ENCODE results near the gene AQP1. TPM values are rescaled to one million over a fixed set of nuclear protein-coding genes. Genes with fewer than 3 reads are reported as not detected.

The AQP1 gene
- 0.48 and 1.4 TPM in 2 replicates for total RNA-seq
- long read RNA-seq = 0 reads

- DNase-seq (ENCODE audit: low read depth, low spot score) = no peak
- TF ChIP-seq CTCF (conservative IDR thresholded peaks at IDR 0.05) = no peak
- H3K27me3 Mint-ChIP-seq (ENCODE audit: low read depth) = no peaks in the 10 kb centered on the region
- no peaks in the 10 kb centered on the region for H3K9me3 Mint-ChIP-seq
- no peaks in the 10 kb centered on the region for H3K36me3 Mint-ChIP-seq (ENCODE audit: low read depth)
- H3K4me3 Mint-ChIP-seq = no peak within 1 kb of the TSS
- H3K4me1 Mint-ChIP-seq = peaks cover 7% of the 10 kb centered on the region
- no peak within 1 kb of the TSS for H3K27ac Mint-ChIP-seq (ENCODE audit: unreplicated experiment)
Measured at GRCh38 chr7:30911561-30911969, at the start of gene AQP1. AQP1 (plus strand) TSS chr7:30911853; CDS start chr7:30911910, 57 bp downstream.

DNA sequence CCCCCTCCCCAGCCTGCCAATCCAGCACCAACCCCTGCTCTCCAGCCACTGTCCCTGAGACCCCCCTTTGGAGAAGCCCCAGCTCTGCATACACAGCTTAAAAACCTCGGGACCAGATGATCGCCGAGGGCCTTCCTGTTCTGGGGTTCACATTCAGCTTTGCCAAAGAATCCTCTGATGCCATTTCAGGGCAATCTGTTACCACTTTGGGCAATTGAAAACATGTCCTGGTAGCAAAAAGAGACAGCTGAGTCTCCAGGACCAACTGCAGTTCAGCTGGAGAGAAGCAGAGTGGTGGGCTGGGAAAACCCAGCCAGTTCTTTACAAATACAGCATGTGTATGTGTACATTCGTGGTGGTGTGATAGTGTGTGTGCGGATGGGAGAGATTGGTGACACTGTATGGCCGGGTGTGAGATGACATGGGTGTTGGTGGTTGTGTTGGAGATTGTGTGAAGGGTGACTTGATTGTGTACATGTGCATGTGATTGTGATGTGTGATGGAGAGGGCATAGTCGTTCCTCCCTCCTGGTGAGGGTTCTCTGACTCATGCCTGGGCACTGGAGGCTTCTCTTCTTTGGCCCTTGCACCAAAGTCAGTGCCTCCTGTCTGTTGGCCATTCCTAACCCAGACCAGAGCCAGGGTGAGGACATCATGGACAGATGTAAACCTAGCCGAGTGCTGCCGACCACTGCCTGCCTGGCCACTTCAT lies 48.5 kb upstream of the AQP1 start:
- peaks cover 7% of the 10 kb centered on the region for H3K4me1 Mint-ChIP-seq
- DNase-seq (ENCODE audit: low read depth, low spot score) = no peak
- H3K27ac Mint-ChIP-seq (ENCODE audit: unreplicated experiment) = no peak overlapping the region
- H3K36me3 Mint-ChIP-seq (ENCODE audit: low read depth) = peaks cover under 1% of the 10 kb centered on the region
- no peaks in the 10 kb centered on the region for H3K27me3 Mint-ChIP-seq (ENCODE audit: low read depth)
- no peak overlapping the region for H3K4me3 Mint-ChIP-seq
- no peaks in the 10 kb centered on the region for H3K9me3 Mint-ChIP-seq
- TF ChIP-seq CTCF (conservative IDR thresholded peaks at IDR 0.05) = no peak

DNA sequence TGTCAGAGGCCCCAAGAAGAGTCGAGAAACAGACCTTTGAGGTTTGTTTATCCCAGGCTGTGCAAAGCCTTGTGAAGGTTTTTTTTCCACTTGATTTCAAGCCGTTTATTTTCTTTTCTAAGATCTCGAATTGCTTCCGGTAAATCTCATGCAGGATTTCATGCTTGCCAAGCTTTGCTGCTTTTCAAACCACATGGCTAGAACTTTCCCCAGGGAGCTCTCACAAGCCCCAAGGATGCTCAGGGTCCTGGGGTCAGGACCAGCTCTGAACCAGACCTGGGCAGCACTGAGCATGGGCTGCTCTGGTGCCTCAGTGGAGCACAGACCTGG lies 48.0 kb upstream of the AQP1 start:
- TF ChIP-seq CTCF (conservative IDR thresholded peaks at IDR 0.05) = no peak
- DNase-seq (ENCODE audit: low read depth, low spot score) = no peak
- H3K4me3 Mint-ChIP-seq = no peak overlapping the region
- H3K27ac Mint-ChIP-seq (ENCODE audit: unreplicated experiment) = no peak overlapping the region
- peaks cover 7% of the 10 kb centered on the region for H3K4me1 Mint-ChIP-seq
- no peaks in the 10 kb centered on the region for H3K36me3 Mint-ChIP-seq (ENCODE audit: low read depth)
- H3K9me3 Mint-ChIP-seq = no peaks in the 10 kb centered on the region
- H3K27me3 Mint-ChIP-seq (ENCODE audit: low read depth) = no peaks in the 10 kb centered on the region

DNA sequence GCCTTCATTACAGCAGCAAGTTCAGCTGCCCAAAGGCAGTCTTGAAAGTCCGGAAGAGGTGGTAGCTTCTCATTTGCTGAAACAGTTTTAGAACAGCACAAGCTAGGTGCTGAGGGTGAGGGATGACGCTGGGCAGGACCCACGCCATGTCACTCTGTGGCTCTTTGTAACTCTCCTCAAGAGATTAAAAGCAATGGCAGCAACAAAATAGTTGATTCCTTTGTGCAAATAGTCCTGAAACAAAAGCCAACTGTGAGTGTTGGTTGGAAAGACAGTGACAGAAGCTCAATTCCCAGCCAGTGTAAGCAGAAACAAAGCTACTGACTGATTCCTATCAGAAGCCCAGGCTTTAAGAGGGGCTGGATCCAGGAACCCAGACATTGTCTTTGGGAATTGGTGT lies 47.6 kb upstream of the AQP1 start:
- H3K27me3 Mint-ChIP-seq (ENCODE audit: low read depth) = no peaks in the 10 kb centered on the region
- TF ChIP-seq CTCF (conservative IDR thresholded peaks at IDR 0.05) = no peak
- DNase-seq (ENCODE audit: low read depth, low spot score) = no peak
- peaks cover 7% of the 10 kb centered on the region for H3K4me1 Mint-ChIP-seq
- no peak overlapping the region for H3K27ac Mint-ChIP-seq (ENCODE audit: unreplicated experiment)
- H3K36me3 Mint-ChIP-seq (ENCODE audit: low read depth) = no peaks in the 10 kb centered on the region
- H3K9me3 Mint-ChIP-seq = no peaks in the 10 kb centered on the region
- H3K4me3 Mint-ChIP-seq = no peak overlapping the region

- TF ChIP-seq CTCF (conservative IDR thresholded peaks at IDR 0.05) = no peak
- DNase-seq (ENCODE audit: low read depth, low spot score) = no peak
- Mint-ChIP-seq H3K36me3 (ENCODE audit: low read depth) (no peaks in the 10 kb centered on the region), H3K9me3 (no peaks in the 10 kb centered on the region), H3K4me3 (no peak overlapping the region), H3K27me3 (ENCODE audit: low read depth) (no peaks in the 10 kb centered on the region), H3K4me1 (peaks cover 7% of the 10 kb centered on the region), H3K27ac (ENCODE audit: unreplicated experiment) (peak overlapping the region; percentile 50)
Measured at GRCh38 chr7:30865076-30865475, 46.6 kb upstream of the AQP1 start.

Measured in neural crest cell (in vitro differentiated cells).